ENCODE results near the gene ZC3H11A. TPM values are rescaled to one million over a fixed set of nuclear protein-coding genes. Genes with fewer than 3 reads are reported as not detected.
"Not testable (repeated sequence)": the region's sequence is repeated elsewhere in the genome, so short reads cannot be mapped to it uniquely, and the experiment has no call there.

Gene ZC3H11A
- polyA plus RNA-seq, 3 donors = 142 to 165 (median 160) TPM

DNA sequence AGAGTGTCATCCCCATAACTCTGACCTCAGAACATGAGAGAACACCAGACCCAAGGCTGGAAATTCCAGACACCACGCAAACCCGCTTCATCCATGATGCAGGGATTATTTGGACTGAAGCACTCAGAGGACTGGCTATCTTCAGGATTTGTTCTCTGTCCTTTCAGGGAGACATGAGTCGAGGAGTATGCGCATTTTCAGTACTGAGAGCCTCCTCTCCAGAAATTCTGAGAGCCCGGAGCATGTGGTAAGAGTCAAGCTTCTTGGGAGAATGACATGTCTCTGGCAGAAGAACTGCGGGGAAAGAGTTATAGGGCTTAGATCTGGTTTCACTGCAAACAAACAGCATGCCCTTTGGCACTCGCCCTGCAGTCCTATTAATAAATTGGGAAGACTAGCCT, 23.5 kb upstream of the ZC3H11A start:
- peak in 4 of 11 donors; percentile 14 to 34 (median 23) for DNase-seq (ENCODE audit: extremely low read depth in 1 of 11, low read depth in 9 of 11, low spot score in 4 of 11)

DNA sequence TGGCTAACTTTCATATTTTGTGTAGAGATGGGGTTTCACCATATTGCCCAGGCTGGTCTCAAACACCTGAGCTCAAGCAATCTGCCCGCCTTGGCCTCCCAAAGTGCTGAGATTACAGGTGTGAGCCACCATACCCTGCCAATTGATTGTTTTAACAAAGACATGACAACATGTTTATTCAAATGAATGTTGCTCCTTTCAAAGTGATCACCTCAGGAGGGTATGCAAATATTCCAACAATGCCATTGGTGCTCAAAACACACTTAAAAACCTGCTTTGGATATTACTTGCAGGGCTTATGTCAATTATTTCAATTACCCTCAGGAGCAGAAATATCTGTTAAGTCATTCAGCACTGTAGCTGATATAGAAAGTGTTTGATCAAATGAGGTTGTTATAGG, 22.6 kb upstream of the ZC3H11A start:
- DNase-seq (ENCODE audit: extremely low read depth in 1 of 11, low read depth in 9 of 11, low spot score in 4 of 11) = no peak

DNA sequence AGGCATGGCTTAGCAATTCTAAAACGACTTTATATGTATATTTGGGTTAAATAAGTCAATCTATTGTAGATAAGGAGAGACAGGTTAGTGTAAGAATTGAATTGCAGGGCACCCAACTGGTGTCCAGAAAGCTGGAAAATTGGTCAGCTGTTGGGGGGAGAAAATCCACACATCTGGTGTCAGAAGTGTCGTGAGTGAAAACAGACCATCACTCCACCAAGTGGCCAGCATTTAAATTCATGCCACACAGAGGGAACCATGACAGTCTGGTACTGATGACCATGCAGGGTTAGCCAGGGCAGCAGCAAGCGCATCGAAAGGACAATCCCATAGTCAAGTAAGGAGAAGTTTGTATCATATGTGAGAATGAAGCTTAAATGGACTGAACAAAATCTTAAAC, 18.8 kb upstream of the ZC3H11A start:
- DNase-seq (ENCODE audit: extremely low read depth in 1 of 11, low read depth in 9 of 11, low spot score in 4 of 11) = no peak

DNA sequence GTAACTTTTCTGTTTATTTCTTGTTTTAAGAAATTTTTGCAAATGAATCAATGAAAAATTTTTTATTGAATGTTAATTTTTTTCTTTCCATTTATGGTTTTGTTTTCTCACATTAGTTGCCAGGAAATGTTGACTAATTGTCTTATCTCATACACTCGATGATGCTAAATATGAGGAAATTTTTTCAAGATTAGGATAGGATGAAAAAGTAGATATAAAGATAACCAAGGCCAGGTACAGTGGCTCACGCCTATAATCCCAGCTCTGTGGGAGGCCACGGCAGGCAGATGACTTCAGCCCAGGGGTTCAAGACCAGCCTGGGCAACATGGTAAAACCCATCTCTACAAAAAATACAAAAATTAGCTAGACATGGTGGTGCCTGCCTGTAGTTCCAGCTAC, 17.8 kb upstream of the ZC3H11A start:
- no peak for DNase-seq (ENCODE audit: extremely low read depth in 1 of 11, low read depth in 9 of 11, low spot score in 4 of 11)

DNA sequence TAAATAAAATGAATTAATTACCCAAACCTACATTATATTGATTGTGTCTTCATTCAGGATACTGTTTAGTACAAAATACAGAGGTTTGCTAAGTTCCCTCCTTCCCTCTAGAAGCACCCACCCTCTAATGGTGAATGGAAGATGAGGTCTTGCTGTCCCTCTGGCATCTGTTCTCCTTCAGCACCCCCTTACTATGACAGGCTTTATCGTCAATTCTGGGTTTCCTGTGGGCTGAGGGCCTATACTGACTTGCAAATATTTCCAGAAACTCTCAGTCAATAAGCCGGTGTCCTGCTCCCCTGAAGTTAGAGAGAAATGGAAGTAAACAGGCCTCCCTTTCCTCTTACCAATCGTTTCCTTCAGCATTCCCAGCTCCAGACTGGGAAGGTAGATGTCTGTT, 17.3 kb upstream of the ZC3H11A start:
- no peak for DNase-seq (ENCODE audit: extremely low read depth in 1 of 11, low read depth in 9 of 11, low spot score in 4 of 11)

DNA sequence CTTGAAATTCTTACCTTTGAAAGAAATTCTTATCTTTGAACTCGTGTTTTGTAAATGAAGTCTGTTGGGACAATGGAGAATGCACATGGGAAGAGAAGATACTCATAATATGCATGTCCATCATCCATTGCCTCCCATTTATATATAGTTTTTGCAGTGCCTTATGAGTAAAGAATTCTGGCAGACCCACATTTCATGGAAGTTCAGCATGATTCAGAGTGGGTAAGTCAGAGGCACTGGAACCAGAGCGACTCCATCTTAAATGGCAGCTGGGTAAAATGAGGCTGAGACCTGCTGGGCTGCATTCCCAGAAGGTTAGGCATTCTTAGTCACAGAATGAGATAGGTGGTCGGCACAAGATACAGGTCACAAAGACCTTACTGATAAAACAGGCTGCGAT, 16.6 kb upstream of the ZC3H11A start:
- no peak for DNase-seq (ENCODE audit: extremely low read depth in 1 of 11, low read depth in 9 of 11, low spot score in 4 of 11)

DNA sequence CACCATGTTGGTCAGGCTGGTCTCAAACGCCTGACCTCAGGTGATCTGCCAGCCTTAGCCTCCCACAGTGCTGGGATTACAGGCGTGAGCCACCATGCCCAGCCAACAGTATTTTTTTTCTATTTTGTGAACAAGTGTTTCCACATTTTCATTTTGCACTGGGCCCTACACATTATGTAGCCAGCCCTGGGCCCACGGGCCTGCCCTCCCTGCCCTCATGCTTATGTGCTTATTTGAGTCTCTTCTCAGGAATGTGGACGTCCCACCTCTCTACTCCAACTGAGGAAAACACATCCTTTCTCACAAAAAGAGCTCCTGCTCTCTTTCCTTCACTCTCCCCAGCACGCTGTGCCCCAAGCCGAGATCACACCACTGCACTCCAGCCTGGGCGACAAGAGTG, 13.5 kb upstream of the ZC3H11A start:
- no peak for DNase-seq (ENCODE audit: extremely low read depth in 1 of 11, low read depth in 9 of 11, low spot score in 4 of 11)

DNA sequence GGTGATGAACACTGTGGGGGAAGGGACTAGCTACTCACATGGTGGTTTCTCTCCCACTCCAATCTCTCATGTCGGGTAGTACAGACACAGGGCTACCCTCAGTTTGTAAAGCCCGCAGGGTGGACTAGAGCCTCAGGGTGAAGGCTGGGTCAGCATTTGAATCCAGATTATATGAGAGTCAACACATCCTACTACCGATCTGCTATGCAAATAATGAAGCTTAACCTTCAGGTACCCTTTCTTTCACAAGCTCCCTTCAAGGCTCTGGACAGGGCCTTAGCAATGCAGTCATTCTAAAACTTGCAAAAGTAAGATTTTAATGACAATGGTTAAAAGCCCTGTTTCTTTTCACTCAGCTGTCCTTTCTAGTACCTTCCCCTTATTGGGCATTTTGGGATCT, 5.5 kb upstream of the ZC3H11A start:
- no peak for DNase-seq (ENCODE audit: extremely low read depth in 1 of 11, low read depth in 9 of 11, low spot score in 4 of 11)

DNA sequence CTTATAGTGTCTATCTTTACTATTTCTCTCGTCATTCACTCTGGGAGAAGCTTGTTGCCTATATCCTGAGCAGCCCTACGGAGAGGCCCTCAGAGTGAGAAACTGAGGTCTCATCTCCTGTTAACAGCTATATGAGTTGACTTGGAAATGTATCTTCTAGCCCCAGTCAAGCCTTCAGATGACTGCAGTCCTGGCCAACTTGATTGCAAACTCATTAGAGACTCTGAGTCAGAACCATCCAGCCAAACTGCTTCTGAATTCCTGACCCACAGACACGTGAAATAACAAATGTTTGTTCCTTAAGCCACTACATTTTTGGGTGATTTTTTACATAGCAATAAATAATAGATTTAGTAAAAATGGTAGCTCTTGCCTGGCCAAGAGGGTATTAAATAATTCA, 3.9 kb upstream of the ZC3H11A start:
- DNase-seq (ENCODE audit: extremely low read depth in 1 of 11, low read depth in 9 of 11, low spot score in 4 of 11) = no peak

DNA sequence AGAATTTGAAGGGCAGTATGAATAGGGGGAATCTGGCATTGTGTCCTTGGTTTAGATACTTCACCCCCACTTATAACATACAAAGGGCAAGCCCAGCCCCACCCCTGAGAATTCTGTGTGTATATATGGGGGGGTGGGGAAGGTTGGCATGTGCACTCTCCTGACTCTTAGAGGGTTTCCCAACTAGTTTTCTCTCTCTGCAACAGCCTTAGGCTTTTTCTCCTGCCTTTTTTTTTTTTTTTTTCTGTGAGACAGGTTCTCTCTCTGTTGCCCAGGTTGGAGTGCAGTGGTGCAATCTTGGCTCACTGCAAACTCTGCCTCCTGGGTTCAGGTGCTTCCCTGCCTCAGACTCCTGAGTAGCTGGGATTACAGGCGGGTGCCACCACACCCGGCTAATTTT, 2.9 kb upstream of the ZC3H11A start:
- no peak for DNase-seq (ENCODE audit: extremely low read depth in 1 of 11, low read depth in 9 of 11, low spot score in 4 of 11)

DNA sequence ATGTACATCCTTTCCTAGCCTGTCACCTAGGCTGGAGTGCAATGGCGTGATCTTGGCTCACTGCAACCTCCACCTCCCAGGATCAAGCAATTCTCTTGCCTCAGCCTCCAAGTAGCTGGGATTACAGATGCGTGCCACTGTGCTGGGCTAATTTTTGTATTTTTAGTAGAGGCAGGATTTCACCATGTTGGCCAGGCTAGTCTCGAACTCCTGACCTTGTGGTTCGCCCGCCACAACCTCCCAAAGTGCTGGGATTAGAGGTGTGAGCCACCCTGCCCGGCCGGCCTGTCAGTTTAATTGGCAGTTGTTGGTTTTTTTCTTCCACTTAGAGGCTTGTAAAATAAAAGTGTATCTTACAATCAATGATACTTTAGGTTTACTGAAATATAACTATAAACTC, 1.9 kb upstream of the ZC3H11A start:
- not testable (repeated sequence) for DNase-seq (ENCODE audit: extremely low read depth in 1 of 11, low read depth in 9 of 11, low spot score in 4 of 11)

DNA sequence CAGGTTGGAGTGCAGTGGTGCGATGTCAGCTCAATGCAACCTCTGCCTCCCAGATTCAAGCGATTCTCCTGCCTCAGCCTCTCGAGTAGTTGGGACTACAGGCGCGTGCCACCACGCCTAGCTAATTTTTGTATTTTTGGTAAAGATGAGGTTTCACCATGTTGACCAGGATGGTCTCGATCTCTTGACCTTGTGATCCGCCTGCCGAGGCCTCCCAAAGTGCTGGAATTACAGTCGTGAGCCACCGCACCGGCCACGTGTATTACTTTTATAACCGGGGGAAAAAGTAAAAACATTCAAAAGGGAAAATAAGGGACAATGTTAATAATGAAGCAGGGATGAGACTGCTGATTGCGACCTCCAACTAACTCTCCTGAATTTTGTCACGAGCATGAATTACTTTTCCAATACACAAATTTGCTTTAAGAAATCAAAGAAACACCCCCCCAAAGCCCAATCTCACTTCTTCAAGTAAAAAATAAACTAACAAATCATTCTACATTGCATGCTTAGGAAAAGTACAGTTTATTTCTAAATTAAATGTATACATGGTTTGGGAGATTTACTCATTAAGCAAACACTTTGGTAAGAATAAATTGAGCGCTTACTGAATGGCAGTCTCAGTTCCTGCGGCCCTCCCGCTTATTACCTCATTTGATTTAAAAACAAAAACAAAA, 521 bp upstream of the ZC3H11A start:
- no peak for DNase-seq (ENCODE audit: extremely low read depth in 1 of 11, low read depth in 9 of 11, low spot score in 4 of 11)

DNA sequence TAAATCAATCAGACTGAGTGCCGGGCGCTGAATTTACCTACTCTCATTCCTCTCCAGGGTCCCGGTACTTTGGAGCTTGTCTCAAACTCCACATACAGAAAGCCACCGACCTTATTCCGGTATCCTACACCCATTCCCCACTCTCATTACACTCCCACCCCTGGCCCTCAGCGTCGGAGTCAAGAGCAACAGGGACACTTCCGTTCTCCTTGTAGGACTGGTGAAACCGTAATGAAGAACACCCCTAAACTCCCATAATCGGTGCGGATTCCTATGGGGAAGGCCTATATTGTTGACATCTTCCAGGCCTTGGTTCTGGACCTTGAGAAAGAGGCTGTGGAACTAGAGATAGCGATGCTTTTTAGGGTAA, 798 bp downstream of the ZC3H11A start:
- DNase-seq (ENCODE audit: extremely low read depth in 1 of 11, low read depth in 9 of 11, low spot score in 4 of 11) = peak in 9 of 11 donors; percentile 15 to 62 (median 24)

DNA sequence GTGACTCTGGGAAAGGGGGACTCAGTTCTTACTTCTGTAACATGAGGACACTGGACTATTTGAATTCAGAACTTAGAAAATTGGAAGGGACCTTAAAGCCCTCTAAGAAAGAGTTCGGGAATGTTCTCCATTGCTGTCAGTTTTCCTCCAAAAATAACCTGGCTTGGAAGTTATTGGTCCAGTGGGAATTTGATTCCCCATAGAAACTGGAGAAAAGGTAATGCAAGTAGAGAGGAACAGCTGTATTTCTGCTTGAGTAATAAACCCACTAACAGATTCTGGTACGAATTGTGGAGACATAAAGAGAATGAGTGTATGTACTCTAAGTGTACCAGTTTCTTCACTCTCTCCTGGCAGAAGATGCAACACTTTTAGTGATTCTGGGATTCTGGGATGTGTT, 1.8 kb downstream of the ZC3H11A start:
- DNase-seq (ENCODE audit: extremely low read depth in 1 of 11, low read depth in 9 of 11, low spot score in 4 of 11) = no peak

DNA sequence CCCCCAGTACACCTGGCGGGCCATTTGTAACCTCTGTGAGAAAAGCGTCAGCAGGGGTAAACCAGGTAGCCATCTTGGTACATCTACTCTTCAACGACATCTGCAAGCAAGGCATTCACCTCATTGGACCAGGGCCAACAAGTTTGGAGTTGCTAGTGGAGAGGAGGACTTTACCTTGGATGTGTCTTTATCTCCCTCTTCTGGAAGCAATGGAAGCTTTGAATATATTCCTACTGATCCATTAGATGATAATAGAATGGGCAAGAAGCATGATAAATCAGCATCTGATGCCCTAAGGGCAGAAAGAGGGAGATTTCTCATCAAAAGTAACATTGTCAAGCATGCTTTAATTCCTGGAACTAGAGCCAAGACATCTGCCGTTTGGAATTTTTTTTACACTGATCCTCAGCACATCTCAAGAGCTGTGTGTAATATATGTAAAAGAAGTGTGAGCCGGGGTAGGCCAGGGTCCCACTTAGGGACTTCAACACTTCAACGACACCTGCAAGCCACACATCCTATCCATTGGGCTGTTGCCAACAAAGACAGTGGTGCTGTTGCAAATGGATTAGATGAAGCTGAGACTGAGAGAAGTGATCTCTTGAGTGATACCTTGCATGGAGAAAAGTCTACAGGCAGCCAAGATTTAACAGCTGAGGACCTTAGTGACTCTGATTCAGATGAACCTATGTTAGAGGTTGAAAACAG, 2.7 kb downstream of the ZC3H11A start:
- DNase-seq (ENCODE audit: extremely low read depth in 1 of 11, low read depth in 9 of 11, low spot score in 4 of 11) = no peak

DNA sequence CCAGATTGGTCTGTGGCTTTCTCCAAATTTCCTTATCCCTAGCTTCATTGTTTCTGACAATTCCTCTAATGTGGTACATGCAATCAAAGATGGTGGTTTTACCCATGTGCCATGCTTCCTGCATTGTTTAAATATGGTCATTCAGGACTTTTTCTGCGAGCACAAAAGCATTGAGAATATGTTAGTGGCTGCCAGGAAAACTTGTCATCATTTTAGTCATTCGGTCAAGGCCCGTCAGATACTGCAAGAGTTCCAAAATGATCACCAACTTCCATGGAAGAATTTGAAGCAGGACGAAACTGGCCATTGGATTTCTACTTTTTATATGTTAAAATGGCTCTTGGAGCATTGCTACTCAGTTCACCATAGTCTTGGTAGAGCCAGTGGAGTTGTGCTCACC, 3.7 kb downstream of the ZC3H11A start:
- no peak for DNase-seq (ENCODE audit: extremely low read depth in 1 of 11, low read depth in 9 of 11, low spot score in 4 of 11)

DNA sequence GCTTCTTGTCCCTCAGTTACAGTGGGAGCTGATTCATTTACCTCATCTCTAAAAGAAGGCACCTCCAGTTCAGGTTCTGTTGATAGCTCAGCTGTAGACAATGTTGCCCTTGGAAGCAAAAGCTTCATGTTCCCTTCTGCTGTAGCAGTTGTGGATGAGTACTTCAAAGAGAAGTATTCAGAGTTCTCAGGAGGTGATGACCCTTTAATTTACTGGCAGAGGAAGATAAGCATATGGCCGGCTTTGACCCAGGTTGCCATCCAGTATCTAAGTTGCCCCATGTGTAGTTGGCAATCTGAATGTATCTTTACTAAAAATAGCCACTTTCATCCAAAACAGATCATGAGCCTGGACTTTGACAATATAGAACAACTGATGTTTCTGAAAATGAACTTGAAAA, 4.5 kb downstream of the ZC3H11A start:
- DNase-seq (ENCODE audit: extremely low read depth in 1 of 11, low read depth in 9 of 11, low spot score in 4 of 11) = no peak

DNA sequence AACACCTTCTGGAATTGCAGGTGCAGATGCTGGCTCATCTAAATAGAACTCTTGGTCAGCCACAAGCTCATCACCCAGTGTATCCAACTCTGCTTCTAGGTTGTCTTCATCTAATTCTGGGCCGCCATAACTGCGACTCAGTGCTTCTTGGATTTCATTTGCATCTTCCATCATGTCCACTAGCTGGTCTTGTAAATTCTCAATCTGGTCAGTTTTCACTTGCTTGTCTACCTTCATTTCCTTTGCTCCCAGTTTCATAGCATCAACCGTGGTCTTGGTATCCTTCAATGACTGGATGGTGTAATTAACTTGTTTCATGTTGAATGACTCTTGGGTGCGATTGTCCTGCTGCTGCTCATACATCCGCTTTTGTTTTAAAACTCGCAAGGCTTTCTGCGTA, 10.3 kb downstream of the ZC3H11A start:
- no peak for DNase-seq (ENCODE audit: extremely low read depth in 1 of 11, low read depth in 9 of 11, low spot score in 4 of 11)

DNA sequence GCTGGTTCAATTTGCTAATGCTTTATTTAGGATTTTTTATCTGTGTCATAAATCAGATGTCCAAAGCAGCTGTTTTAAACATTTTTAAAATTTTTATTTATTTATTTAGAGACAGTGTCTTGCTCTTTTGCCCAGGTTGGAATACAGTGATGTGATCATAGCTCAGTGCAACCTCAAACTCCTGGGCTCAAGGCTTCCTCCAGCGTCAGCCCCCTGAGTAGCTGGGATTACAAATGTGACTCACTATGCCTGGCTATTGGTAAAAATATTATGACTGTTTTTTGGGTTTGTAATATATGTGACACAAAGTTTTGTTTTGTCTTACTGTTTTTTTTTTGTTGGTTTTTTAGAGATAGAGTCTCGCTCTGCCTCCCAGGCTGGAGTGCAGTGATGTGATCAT, 11.8 kb downstream of the ZC3H11A start:
- no peak for DNase-seq (ENCODE audit: extremely low read depth in 1 of 11, low read depth in 9 of 11, low spot score in 4 of 11)

DNA sequence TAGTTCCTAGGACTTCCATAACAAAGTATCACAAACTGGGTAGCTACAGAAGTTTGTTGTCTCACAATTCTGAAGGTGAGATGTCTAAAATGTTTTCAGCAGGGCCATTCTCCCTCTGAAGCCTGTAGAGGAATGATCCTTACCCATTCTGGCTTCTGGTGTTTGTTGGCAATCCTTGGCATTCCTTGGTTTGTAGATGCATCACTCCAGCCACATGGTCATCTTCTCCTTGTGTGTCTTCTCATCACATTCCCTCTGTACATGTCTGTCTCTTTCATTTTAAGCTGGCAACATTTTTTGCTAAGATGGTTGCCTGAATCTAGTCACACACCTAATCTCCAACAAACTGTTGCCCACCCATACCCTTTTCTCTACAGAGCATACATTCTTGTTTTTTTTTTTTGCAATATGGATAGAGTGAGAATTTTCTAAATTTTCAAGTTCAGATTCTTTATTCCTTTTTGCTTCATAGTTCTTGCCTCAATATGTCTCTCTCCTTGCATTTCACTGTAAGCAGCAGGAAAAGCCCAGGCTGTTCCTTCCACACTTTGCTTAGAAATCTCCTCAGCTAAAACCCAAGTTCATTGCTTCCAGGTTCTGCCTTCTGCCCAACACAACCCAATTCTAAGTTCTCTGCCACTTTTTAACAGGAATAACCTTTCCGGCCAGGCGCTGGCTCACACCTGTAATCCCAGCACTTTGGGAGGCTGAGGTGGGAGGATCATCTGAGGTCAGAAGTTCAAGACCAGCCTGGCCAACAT, 18.3 kb downstream of the ZC3H11A start:
- no peak for DNase-seq (ENCODE audit: extremely low read depth in 1 of 11, low read depth in 9 of 11, low spot score in 4 of 11)
